NCI-H524 treated with DMSO at 0.1 percent for 48 hours (cell line): ENCODE results near the gene DCP1B.

Source experiments
- DNase-seq: peaks from one replicate; lab custom pipeline; 2025; lab: John Stamatoyannopoulos, UW

Gene DCP1B

GRCh38 chr12:1919284-1919683 is 85.0 kb downstream of the DCP1B start:
- no peak for DNase-seq

- no peak for DNase-seq
Observed at GRCh38 chr12:1918884-1919236, 85.4 kb downstream of the DCP1B start.

GRCh38 chr12:1918081-1918883 is 86.0 kb downstream of the DCP1B start, which contains the start of gene CACNA2D4:
TSS of gene CACNA2D4 (minus strand) at chr12:1918652. CDS start at chr12:1918473, 179 bp downstream.
- peak; percentile 56 for DNase-seq

- DNase-seq: no peak
Observed at GRCh38 chr12:1917172-1918070, 86.8 kb downstream of the DCP1B start.

GRCh38 chr12:1916371-1917171 is 87.7 kb downstream of the DCP1B start:
- no peak for DNase-seq

- DNase-seq: no peak
Observed at GRCh38 chr12:1915082-1915968, 88.9 kb downstream of the DCP1B start.

- DNase-seq: no peak
Observed at GRCh38 chr12:1914114-1914911, 89.9 kb downstream of the DCP1B start.

GRCh38 chr12:1913377-1914113 is 90.7 kb downstream of the DCP1B start:
- DNase-seq: no peak

- DNase-seq: no peak
Observed at GRCh38 chr12:1912580-1913376, 91.5 kb downstream of the DCP1B start.

GRCh38 chr12:1911598-1912575 is 92.4 kb downstream of the DCP1B start:
- no peak for DNase-seq

- DNase-seq: no peak
Observed at GRCh38 chr12:1910468-1910867, 93.8 kb downstream of the DCP1B start.

GRCh38 chr12:1908758-1909157 is 95.5 kb downstream of the DCP1B start:
- no peak for DNase-seq

GRCh38 chr12:1907652-1908611 is 96.3 kb downstream of the DCP1B start:
- DNase-seq: no peak

- DNase-seq: no peak
Observed at GRCh38 chr12:1906579-1906978, 97.7 kb downstream of the DCP1B start.

GRCh38 chr12:1904875-1905274 is 99.4 kb downstream of the DCP1B start:
- no peak for DNase-seq

GRCh38 chr12:1896964-1897363 is 107.3 kb downstream of the DCP1B start:
- DNase-seq: no peak
